HCT116 (cell line): ENCODE measurements around the gene LHX5. TPM values are rescaled to one million over a fixed set of nuclear protein-coding genes. Genes with fewer than 3 reads are reported as not detected.

Experiments
- ATAC-seq: fragments of 200-7000 bp; cut with Tn5 transposase; 2 replicates; pipeline ENCODE4 v1.9.1; 2020; ENCODE audit warnings: mild to moderate bottlenecking, moderate library complexity
- BruUV-seq: library from RNA; stranded (reverse); fragments of 400-500 nt; replicated peaks from 2 replicates; lab custom pipeline; 2021; lab: Mats Ljungman, UMichigan
- CTCF ChIA-PET: fragments of 300-600 bp; sonication (Branson Sonifier 250); formaldehyde crosslinking; loops from one replicate; lab custom pipeline; 2021; ENCODE audit warnings: antibody characterized with exemption; lab: Charles Lee
- POLR2A ChIA-PET: fragments of 300-600, 350-600 bp; sonication (Branson Sonifier 250); formaldehyde crosslinking; loops from one replicate; lab custom pipeline; 2021; ENCODE audit warnings: antibody characterized with exemption; lab: Charles Lee
- RAD21 ChIA-PET, 2 experiments: fragments of 300-600 bp; sonication (Branson Sonifier 250); formaldehyde crosslinking; loops; one replicate each; lab custom pipeline; 2023; ENCODE audit warnings: low total read pairs in 2 of 2; ENCODE audit not compliant: uncharacterized antibody in 2 of 2, unreplicated experiment in 2 of 2, low non-redundant PET in 1 of 2; lab: Charles Lee
- DNase-seq: peaks from one replicate; pipeline ENCODE4 v3.0.0-alpha.2; 2010; ENCODE audit warnings: low read depth, low spot score
- H2AFZ ChIP-seq: fragments of 200-600 bp; shearing (Covaris generic), sonication (generic); 2 replicates; pipeline ENCODE4 v1.6.1; 2017; ENCODE audit warnings: low read depth, mixed run types, mixed read lengths, antibody characterized with exemption, low read length; ENCODE audit not compliant: poor library complexity, severe bottlenecking
- H3K27ac ChIP-seq: 2 replicates; pipeline ENCODE4 v1.5.1; 2012; ENCODE audit warnings: low read depth, low read length
- H3K27me3 ChIP-seq: fragments of 200-600 bp; sonication (generic); 2 replicates; pipeline ENCODE4 v1.6.1; 2016; ENCODE audit warnings: mixed run types, low read length, mixed read lengths; ENCODE audit not compliant: insufficient read depth
- H3K36me3 ChIP-seq, 2 experiments: fragments of 200-500 bp in 1 of 2; fragments of 200-600 bp in 1 of 2; sonication (Bioruptor generic) in 1 of 2; sonication (generic) in 1 of 2; 2 replicates each; pipeline versions ENCODE4 v1.5.1 to v1.6.1; 2014 to 2016; ENCODE audit warnings: low read length in 2 of 2, inconsistent platforms in 1 of 2, mixed read lengths in 1 of 2, mixed run types in 1 of 2; ENCODE audit not compliant: insufficient read depth in 2 of 2, control insufficient read depth in 1 of 2
- H3K4me1 ChIP-seq, 2 experiments: fragments of 200-600 bp in 1 of 2; sonication (generic) in 1 of 2; 2 replicates each; pipeline versions ENCODE4 v1.5.1 to v1.6.1; 2012 to 2017; ENCODE audit warnings: low read length in 2 of 2, inconsistent platforms in 1 of 2, mild to moderate bottlenecking in 1 of 2, mixed read lengths in 1 of 2, mixed run types in 1 of 2, moderate library complexity in 1 of 2; ENCODE audit not compliant: insufficient read depth in 2 of 2, control insufficient read depth in 1 of 2
- H3K4me2 ChIP-seq: fragments of 200-600 bp; sonication (generic); 2 replicates; pipeline ENCODE4 v1.6.1; 2017; ENCODE audit warnings: mixed run types, low read length, mixed read lengths
- H3K4me3 ChIP-seq, 2 experiments: fragments of 200-600 bp in 1 of 2; sonication (generic) in 1 of 2; replicated peaks in 1 of 2; 2 replicates each; pipeline ENCODE4 v1.5.1; 2011 to 2016; ENCODE audit warnings: low read length in 2 of 2, control low read depth in 1 of 2, low read depth in 1 of 2, mild to moderate bottlenecking in 1 of 2, mixed read lengths in 1 of 2, mixed run types in 1 of 2
- H3K79me2 ChIP-seq: fragments of 200-600 bp; sonication (generic); 2 replicates; pipeline ENCODE4 v1.6.1; 2017; ENCODE audit warnings: mild to moderate bottlenecking, mixed run types, low read length, moderate library complexity, mixed read lengths; ENCODE audit not compliant: insufficient read depth
- H3K9ac ChIP-seq: fragments of 200-600 bp; sonication (generic); 2 replicates; pipeline ENCODE4 v1.6.1; 2016; ENCODE audit warnings: low read length, mixed read lengths
- H3K9me2 ChIP-seq: fragments of 200-600 bp; sonication (generic), shearing (Covaris generic); 2 replicates; pipeline ENCODE4 v1.6.1; 2017; ENCODE audit warnings: mixed run types, mild to moderate bottlenecking, moderate library complexity; ENCODE audit not compliant: insufficient read depth
- H3K9me3 ChIP-seq, 2 experiments: fragments of 200-500 bp in 1 of 2; fragments of 200-600 bp in 1 of 2; sonication (Bioruptor generic) in 1 of 2; sonication (generic) in 1 of 2; 2 replicates each; pipeline ENCODE4 v1.6.1; 2014 to 2017; ENCODE audit warnings: low read length in 2 of 2, mixed read lengths in 2 of 2, inconsistent platforms in 1 of 2, low read depth in 1 of 2, mild to moderate bottlenecking in 1 of 2, mixed run types in 1 of 2, moderate library complexity in 1 of 2; ENCODE audit not compliant: control insufficient read depth in 1 of 2, insufficient read depth in 1 of 2
- H4K20me1 ChIP-seq: fragments of 200-600 bp; sonication (generic), shearing (Covaris generic); 2 replicates; pipeline ENCODE4 v1.6.1; 2017; ENCODE audit warnings: mixed run types, mild to moderate bottlenecking, moderate library complexity; ENCODE audit not compliant: insufficient read depth
- ATF3 ChIP-seq: IDR thresholded peaks from 2 replicates; pipeline ENCODE4 v1.6.1; 2012
- CBX3 ChIP-seq: IDR thresholded peaks from 2 replicates; pipeline ENCODE4 v1.6.1; 2012; ENCODE audit warnings: low read depth
- EZH2 ChIP-seq: fragments of 200-600 bp; sonication (generic); IDR thresholded peaks from 2 replicates; pipeline ENCODE4 v1.6.1; 2017; ENCODE audit warnings: antibody characterized with exemption, mixed run types
- EZH2phosphoT487 ChIP-seq: fragments of 200-600 bp; IDR thresholded peaks from 2 replicates; pipeline ENCODE4 v1.6.1; 2018; ENCODE audit warnings: antibody characterized with exemption, borderline replicate concordance
- FOSL1 ChIP-seq: IDR thresholded peaks from 2 replicates; pipeline ENCODE4 v1.6.1; 2012; ENCODE audit warnings: low read depth
- JUND ChIP-seq: IDR thresholded peaks from 2 replicates; pipeline ENCODE4 v1.6.1; 2012
- POLR2A ChIP-seq: IDR thresholded peaks from 2 replicates; pipeline ENCODE4 v1.7.0; 2011; ENCODE audit warnings: borderline replicate concordance; ENCODE audit not compliant: insufficient read depth, insufficient read length; ENCODE audit errors: extremely low read depth
- POLR2AphosphoS5 ChIP-seq: IDR thresholded peaks from 2 replicates; pipeline ENCODE4 v1.6.1; 2011; ENCODE audit warnings: mild to moderate bottlenecking, low read depth, low read length, moderate library complexity
- RAD21 ChIP-seq: IDR thresholded peaks from 2 replicates; pipeline ENCODE4 v1.6.1; 2012; ENCODE audit warnings: low read depth, mild to moderate bottlenecking
- SP1 ChIP-seq: IDR thresholded peaks from 2 replicates; pipeline ENCODE4 v1.6.1; 2012; ENCODE audit warnings: low read depth
- SRF ChIP-seq: IDR thresholded peaks from 2 replicates; pipeline ENCODE4 v1.6.1; 2012; ENCODE audit warnings: low read depth
- TCF7L2 ChIP-seq: IDR thresholded peaks from 2 replicates; pipeline ENCODE4 v1.7.0; 2011; ENCODE audit warnings: borderline replicate concordance, inconsistent platforms; ENCODE audit not compliant: insufficient read depth, insufficient read length; ENCODE audit errors: extremely low read depth
- YY1 ChIP-seq: IDR thresholded peaks from 2 replicates; pipeline ENCODE4 v1.6.1; 2011; ENCODE audit warnings: low read length, low read depth, moderate library complexity, mild to moderate bottlenecking; ENCODE audit not compliant: insufficient replicate concordance; ENCODE audit errors: extremely low read depth
- ZBTB33 ChIP-seq: IDR thresholded peaks from 2 replicates; pipeline ENCODE4 v1.6.1; 2011; ENCODE audit warnings: mild to moderate bottlenecking, low read length, moderate library complexity; ENCODE audit not compliant: insufficient replicate concordance; ENCODE audit errors: extremely low read depth
- ZNF274 ChIP-seq: fragments of 200-500 bp; sonication (Bioruptor generic); IDR thresholded peaks from 2 replicates; pipeline ENCODE4 v1.6.1; 2014; ENCODE audit warnings: mild to moderate bottlenecking, low read depth, low read length, inconsistent platforms
- intact Hi-C: fragments of 100-400 bp; cut with micrococcal nuclease; formaldehyde crosslinking; loops from 2 replicates; pipeline ENCODE4 v1.10.0; 2022
- total RNA-seq: library from RNA; stranded (reverse); gene quantifications from one replicate; pipeline ENCODE4 v1.2.1, GENCODE V29; 2021; ENCODE audit not compliant: unreplicated experiment
- TF ChIP-seq, protein P1 (sequence below): IDR thresholded peaks from 2 replicates; pipeline ENCODE4 v1.6.1; 2012; ENCODE audit warnings: low read depth

The LHX5 gene
- total RNA-seq, 1 experiment from 2014 or later, result 2.4 TPM

DNA sequence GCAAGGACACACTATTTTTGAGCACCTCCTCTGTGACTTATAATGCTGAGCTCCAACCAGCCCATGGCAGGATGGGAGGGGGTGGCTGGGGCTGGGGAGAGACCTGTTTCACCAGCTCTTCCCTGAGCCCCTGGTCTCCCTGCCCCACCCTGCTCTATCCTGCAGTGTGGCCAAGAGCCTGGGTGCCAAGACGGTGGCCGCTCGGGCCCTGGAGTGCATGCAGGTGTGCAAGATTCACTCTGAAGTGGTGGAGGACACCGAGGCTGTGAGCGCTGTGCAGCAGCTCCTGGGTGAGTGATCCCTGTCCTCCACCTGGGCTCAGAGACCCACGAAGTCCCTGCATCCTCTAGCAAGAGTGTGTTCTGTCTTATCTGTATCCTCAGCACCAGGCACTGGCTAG, 35.1 kb downstream of the LHX5 start:
- DNase-seq (no peak), ATAC-seq (no peak)
- no peak overlapping the region for H3K9ac ChIP-seq
- no peaks in the 10 kb centered on the region for H3K9me2 ChIP-seq
- H2AFZ ChIP-seq, result no peak overlapping the region
- no peaks in the 10 kb centered on the region for H3K9me3 ChIP-seq
- no peaks in the 10 kb centered on the region for H3K4me1 ChIP-seq
- H3K36me3 ChIP-seq, result no peaks in the 10 kb centered on the region
- ChIA-PET CTCF (interaction anchor here (1.7 kb wide), 1 partner anchor 11 kb away, joined by 4 read pairs; no protein-coding TSS in a partner anchor), POLR2A (no interaction called here), RAD21 (no interaction called here)
- no peak overlapping the region for H3K4me2 ChIP-seq
- H3K27me3 ChIP-seq, result no peaks in the 10 kb centered on the region
- intact Hi-C loops, result no loop called here
- H3K79me2 ChIP-seq, result no peaks in the 10 kb centered on the region
- H3K27ac ChIP-seq, result no peak overlapping the region
- no TSS peak for BruUV-seq
- no peaks in the 10 kb centered on the region for H4K20me1 ChIP-seq
- no peak overlapping the region for H3K4me3 ChIP-seq
- TF ChIP-seq POLR2A, result no peak
- TF ChIP-seq TCF7L2, result no peak
- no peak for TF ChIP-seq ZNF274
- TF ChIP-seq POLR2AphosphoS5, result no peak
- no peak for TF ChIP-seq ZBTB33
- TF ChIP-seq JUND, result no peak
- TF ChIP-seq SRF, result no peak

DNA sequence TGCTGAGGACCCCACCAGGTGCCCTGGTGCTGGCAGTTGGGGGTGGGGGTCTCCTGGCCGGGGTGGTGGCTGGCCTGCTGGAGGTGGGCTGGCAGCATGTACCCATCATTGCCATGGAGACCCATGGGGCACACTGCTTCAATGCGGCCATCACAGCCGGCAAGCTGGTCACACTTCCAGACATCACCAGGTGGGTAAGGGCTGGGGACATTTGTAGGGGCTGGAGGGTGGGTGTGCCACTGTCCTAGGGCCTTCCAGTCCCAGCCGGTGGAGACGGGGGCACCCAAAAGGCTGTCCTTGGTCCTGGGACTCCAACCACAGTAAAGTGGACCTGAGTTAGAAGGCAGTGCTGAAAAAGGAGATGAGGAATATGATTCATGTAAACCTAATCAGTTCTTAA, 36.3 kb downstream of the LHX5 start:
- intact Hi-C loops, result no loop called here
- Histone ChIP-seq H3K9me2 (no peaks in the 10 kb centered on the region), H3K36me3 (no peaks in the 10 kb centered on the region), H3K9ac (no peak overlapping the region), H3K27me3 (no peaks in the 10 kb centered on the region), H3K4me1 (no peaks in the 10 kb centered on the region), H3K79me2 (no peaks in the 10 kb centered on the region), H3K9me3 (no peaks in the 10 kb centered on the region), H3K27ac (no peak overlapping the region), H3K4me2 (no peak overlapping the region), H2AFZ (no peak overlapping the region), H4K20me1 (no peaks in the 10 kb centered on the region), H3K4me3 (no peak overlapping the region)
- BruUV-seq, result no TSS peak
- POLR2A ChIA-PET, result interaction anchor here (1.7 kb wide), 1 partner anchor 13 kb away, joined by 4 read pairs; the partner anchor contains the start of gene SDSL
- no peak for ATAC-seq
- CTCF ChIA-PET, result interaction anchor here (1.7 kb wide), 1 partner anchor 10 kb away, joined by 4 read pairs; no protein-coding TSS in a partner anchor
- no peak for DNase-seq
- RAD21 ChIA-PET, result no interaction called here
- no peak for TF ChIP-seq POLR2A
- TF ChIP-seq FOSL1, result no peak
- no peak for TF ChIP-seq EZH2
- TF ChIP-seq, protein P1, sequence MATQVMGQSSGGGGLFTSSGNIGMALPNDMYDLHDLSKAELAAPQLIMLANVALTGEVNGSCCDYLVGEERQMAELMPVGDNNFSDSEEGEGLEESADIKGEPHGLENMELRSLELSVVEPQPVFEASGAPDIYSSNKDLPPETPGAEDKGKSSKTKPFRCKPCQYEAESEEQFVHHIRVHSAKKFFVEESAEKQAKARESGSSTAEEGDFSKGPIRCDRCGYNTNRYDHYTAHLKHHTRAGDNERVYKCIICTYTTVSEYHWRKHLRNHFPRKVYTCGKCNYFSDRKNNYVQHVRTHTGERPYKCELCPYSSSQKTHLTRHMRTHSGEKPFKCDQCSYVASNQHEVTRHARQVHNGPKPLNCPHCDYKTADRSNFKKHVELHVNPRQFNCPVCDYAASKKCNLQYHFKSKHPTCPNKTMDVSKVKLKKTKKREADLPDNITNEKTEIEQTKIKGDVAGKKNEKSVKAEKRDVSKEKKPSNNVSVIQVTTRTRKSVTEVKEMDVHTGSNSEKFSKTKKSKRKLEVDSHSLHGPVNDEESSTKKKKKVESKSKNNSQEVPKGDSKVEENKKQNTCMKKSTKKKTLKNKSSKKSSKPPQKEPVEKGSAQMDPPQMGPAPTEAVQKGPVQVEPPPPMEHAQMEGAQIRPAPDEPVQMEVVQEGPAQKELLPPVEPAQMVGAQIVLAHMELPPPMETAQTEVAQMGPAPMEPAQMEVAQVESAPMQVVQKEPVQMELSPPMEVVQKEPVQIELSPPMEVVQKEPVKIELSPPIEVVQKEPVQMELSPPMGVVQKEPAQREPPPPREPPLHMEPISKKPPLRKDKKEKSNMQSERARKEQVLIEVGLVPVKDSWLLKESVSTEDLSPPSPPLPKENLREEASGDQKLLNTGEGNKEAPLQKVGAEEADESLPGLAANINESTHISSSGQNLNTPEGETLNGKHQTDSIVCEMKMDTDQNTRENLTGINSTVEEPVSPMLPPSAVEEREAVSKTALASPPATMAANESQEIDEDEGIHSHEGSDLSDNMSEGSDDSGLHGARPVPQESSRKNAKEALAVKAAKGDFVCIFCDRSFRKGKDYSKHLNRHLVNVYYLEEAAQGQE, result no peak
- TF ChIP-seq TCF7L2, result no peak
- TF ChIP-seq YY1, result no peak
- TF ChIP-seq EZH2phosphoT487, result no peak
- TF ChIP-seq RAD21, result no peak
- TF ChIP-seq ATF3, result no peak
- no peak for TF ChIP-seq SP1
- TF ChIP-seq SRF, result no peak
- no peak for TF ChIP-seq CBX3
